GM12801 (cell line): ENCODE results near the gene MTFR2.

ENCODE experiments used
- CTCF ChIP-seq: IDR thresholded peaks from one replicate; pipeline ENCODE4 v1.5.1; 2011; ENCODE audit warnings: control low read depth; ENCODE audit not compliant: insufficient read length; ENCODE audit errors: extremely low read depth

Gene MTFR2

DNA sequence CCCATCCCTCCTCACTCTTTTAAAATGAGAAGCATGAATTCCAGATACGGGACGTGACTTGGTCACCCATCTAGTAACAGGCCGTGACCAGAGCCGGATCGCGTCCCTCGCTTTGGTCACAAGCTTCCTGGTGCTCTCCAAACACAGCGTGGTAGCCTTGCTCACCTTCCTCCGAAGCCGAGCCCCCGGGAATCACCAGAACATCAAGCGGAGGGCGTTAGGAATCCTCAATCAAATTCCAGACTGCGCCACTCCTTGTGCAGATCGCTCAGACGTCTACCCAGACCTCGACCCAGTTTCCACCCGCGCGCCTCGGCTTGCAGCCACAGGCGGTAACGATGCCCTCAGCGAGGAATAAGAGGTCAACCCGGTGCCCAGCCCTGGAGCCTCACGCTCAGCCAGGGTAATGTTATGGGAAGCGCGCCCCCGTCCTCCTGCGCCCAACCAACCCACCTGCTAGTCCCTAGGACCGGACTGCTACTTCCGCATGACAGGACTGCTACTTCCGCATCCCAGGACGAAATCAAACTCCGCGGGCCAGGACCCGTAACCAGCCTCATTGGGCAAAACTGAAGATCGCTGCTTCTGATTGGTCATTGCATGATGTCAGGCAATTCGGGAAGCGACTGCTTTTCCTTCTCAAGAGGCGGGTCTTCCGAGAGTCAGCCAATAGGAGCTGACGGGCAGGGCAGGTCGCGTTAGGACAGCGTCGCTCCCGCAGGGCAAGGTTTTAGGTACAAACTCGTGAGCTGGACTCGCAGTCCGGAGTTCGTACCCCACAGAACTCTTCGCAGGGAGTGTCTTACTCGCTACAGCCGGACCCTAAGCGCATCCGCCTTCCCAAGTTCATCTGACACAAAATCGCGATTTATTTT lies at the start of gene MTFR2:
TSS of gene MTFR2 (minus strand) at position 501 of the 875 bp plus-strand sequence. CDS start 1,212 bp downstream, outside the sequence.
- no peak for TF ChIP-seq CTCF

DNA sequence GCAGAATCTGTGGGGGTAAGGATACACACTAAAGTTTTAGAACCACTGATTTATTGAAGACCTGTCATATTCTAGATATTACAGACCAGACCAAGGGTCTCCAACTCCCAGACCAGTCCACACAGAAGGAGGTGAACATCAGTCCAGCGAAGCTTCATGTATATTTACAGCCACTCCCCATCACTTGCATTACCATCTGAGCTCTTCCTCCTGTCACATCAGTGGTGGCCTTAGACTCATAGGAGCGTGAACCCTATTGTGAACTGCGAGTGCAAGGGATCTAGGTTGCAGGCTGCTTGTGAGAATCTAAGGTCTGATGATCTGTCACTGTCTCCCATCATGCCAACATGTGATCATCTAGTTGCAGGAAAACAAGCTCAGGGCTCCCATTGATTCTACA lies 44.5 kb upstream of the MTFR2 start:
- TF ChIP-seq CTCF: no peak

DNA sequence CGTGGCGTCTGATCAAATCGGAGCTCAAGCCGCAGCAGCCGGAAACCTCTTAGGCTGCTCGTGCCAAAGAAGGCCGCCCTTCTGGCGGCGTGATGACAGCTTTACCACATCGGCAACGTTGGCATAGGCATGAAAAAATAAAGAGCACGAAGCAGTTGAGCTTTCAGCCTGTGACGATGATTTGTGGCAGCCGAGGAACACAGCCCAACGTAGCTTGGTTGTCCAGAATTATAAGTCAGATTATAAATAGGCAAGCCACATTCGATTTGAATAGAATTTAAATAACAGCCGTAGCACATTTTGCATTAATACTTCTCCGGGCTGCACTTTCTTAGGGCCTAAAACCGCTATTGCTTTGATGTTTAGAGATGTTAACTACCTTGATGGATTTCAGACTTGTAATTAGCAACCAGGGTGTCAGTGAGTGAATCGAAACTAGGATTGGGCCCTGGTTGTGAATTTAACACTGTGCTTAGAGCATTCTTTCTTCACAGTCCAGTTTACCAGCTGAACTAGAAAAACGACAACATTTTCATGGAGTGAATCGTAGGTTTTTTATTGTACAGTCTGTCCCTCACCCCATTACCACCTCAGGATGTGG lies 40.4 kb upstream of the MTFR2 start:
- no peak for TF ChIP-seq CTCF

GRCh38 chr6:136289579-136290409 lies 39.7 kb upstream of the MTFR2 start, which contains the start of gene BCLAF1:
TSS of gene BCLAF1 (minus strand) at chr6:136289846. CDS start at chr6:136279866, 9,980 bp downstream.
- TF ChIP-seq CTCF: no peak

- TF ChIP-seq CTCF: no peak
Measured at GRCh38 chr6:136289327-136289578, 39.1 kb upstream of the MTFR2 start.

GRCh38 chr6:136288566-136289326 lies 38.6 kb upstream of the MTFR2 start:
- no peak for TF ChIP-seq CTCF

GRCh38 chr6:136284909-136285308 lies 34.8 kb upstream of the MTFR2 start:
- TF ChIP-seq CTCF: no peak
